CD14-positive monocyte (primary cell): ENCODE results near the gene ZDHHC11. TPM values are rescaled to one million over a fixed set of nuclear protein-coding genes. Genes with fewer than 3 reads are reported as not detected.
"Not testable (repeated sequence)": the region's sequence is repeated elsewhere in the genome, so short reads cannot be mapped to it uniquely, and the experiment has no call there.

Experiments
- DNase-seq, 3 donors: peaks; one replicate each; pipeline ENCODE4 v3.0.0-alpha.2; 2011 to 2022
- H2AFZ ChIP-seq: 2 replicates; pipeline ENCODE4 v1.6.0; 2012; ENCODE audit warnings: mild to moderate bottlenecking, low read depth, low read length, inconsistent platforms; ENCODE audit not compliant: insufficient read depth, poor library complexity, severe bottlenecking
- H3K27ac ChIP-seq, 2 donors: 1 replicate in 1 of 2; 2 replicates in 1 of 2; pipeline ENCODE4 v1.5.1; 2012 to 2013; ENCODE audit warnings: low read length in 2 of 2, control low read depth in 1 of 2, inconsistent platforms in 1 of 2, low read depth in 1 of 2, mild to moderate bottlenecking in 1 of 2
- H3K27me3 ChIP-seq, 2 donors: one replicate each; pipeline versions ENCODE4 v1.6.0 to v1.6.1; 2011 to 2013; ENCODE audit warnings: low read length in 2 of 2; ENCODE audit not compliant: control insufficient read depth in 2 of 2, insufficient read depth in 2 of 2
- H3K36me3 ChIP-seq, 2 donors: replicated peaks in 1 of 2; 1 replicate in 1 of 2; 2 replicates in 1 of 2; pipeline versions ENCODE4 v1.5.1 to v1.6.1; 2012 to 2013; ENCODE audit warnings: low read length in 2 of 2, control low read depth in 1 of 2, inconsistent platforms in 1 of 2, mild to moderate bottlenecking in 1 of 2; ENCODE audit not compliant: insufficient read depth in 2 of 2, control insufficient read depth in 1 of 2
- H3K4me1 ChIP-seq, 2 donors: 1 replicate in 1 of 2; 2 replicates in 1 of 2; pipeline versions ENCODE4 v1.5.1 to v1.6.1; 2012 to 2013; ENCODE audit warnings: low read length in 2 of 2, control low read depth in 1 of 2, inconsistent platforms in 1 of 2, mild to moderate bottlenecking in 1 of 2, moderate library complexity in 1 of 2; ENCODE audit not compliant: insufficient read depth in 2 of 2, control insufficient read depth in 1 of 2
- H3K4me2 ChIP-seq: replicated peaks from 2 replicates; pipeline ENCODE3; 2012; ENCODE audit warnings: low read length, moderate library complexity, mild to moderate bottlenecking; ENCODE audit not compliant: poor library complexity, severe bottlenecking; ENCODE audit errors: extremely low read depth
- H3K4me3 ChIP-seq, 3 experiments: fragments of 200-600 bp in 1 of 3; sonication (generic) in 1 of 3; replicated peaks in 1 of 3; 1 replicate in 2 of 3; 2 replicates in 1 of 3; pipeline ENCODE4 v1.5.1; 2011 to 2013; ENCODE audit warnings: low read length in 3 of 3, mild to moderate bottlenecking in 3 of 3, control low read depth in 2 of 3, low read depth in 2 of 3, inconsistent platforms in 1 of 3, moderate library complexity in 1 of 3
- H3K79me2 ChIP-seq: 2 replicates; pipeline ENCODE4 v1.6.0; 2012; ENCODE audit warnings: mild to moderate bottlenecking, control low read depth, inconsistent platforms, low read length, moderate library complexity; ENCODE audit not compliant: insufficient read depth
- H3K9ac ChIP-seq: 2 replicates; pipeline ENCODE4 v1.6.0; 2017; ENCODE audit warnings: low read length, mild to moderate bottlenecking; ENCODE audit not compliant: insufficient read depth, poor library complexity, severe bottlenecking
- H3K9me3 ChIP-seq, 2 donors: replicated peaks in 1 of 2; 1 replicate in 1 of 2; 2 replicates in 1 of 2; pipeline versions ENCODE4 v1.5.1 to v1.6.1; 2012 to 2013; ENCODE audit warnings: low read length in 2 of 2, control low read depth in 1 of 2; ENCODE audit not compliant: control insufficient read depth in 1 of 2, insufficient read depth in 1 of 2
- H4K20me1 ChIP-seq: 2 replicates; pipeline ENCODE4 v1.6.0; 2012; ENCODE audit warnings: mild to moderate bottlenecking, low read length, control low read depth, moderate library complexity; ENCODE audit not compliant: insufficient read depth
- H3K27ac Mint-ChIP-seq, 7 donors: one replicate each; pipeline ENCODE4 v1.8.0; 2020; ENCODE audit warnings: mild to moderate bottlenecking in 7 of 7, mixed read lengths in 7 of 7, moderate library complexity in 6 of 7, inconsistent platforms in 2 of 7
- H3K27me3 Mint-ChIP-seq, 3 donors: one replicate each; pipeline ENCODE4 v1.8.0; 2021 to 2022; ENCODE audit warnings: low read depth in 3 of 3, mild to moderate bottlenecking in 3 of 3, mixed read lengths in 3 of 3, moderate library complexity in 3 of 3, inconsistent platforms in 1 of 3
- H3K36me3 Mint-ChIP-seq, 2 donors: one replicate each; pipeline ENCODE4 v1.8.0; 2020; ENCODE audit warnings: mixed read lengths in 2 of 2, inconsistent platforms in 1 of 2, mild to moderate bottlenecking in 1 of 2
- H3K4me1 Mint-ChIP-seq: one replicate; pipeline ENCODE4 v1.8.0; 2020; ENCODE audit warnings: mild to moderate bottlenecking, mixed read lengths
- H3K4me3 Mint-ChIP-seq, 2 donors: one replicate each; pipeline ENCODE4 v1.8.0; 2020; ENCODE audit warnings: mild to moderate bottlenecking in 2 of 2, mixed read lengths in 2 of 2, moderate library complexity in 1 of 2
- H3K9me3 Mint-ChIP-seq, 7 donors: one replicate each; pipeline ENCODE4 v1.8.0; 2020 to 2022; ENCODE audit warnings: mixed read lengths in 7 of 7, mild to moderate bottlenecking in 6 of 7, moderate library complexity in 6 of 7, inconsistent platforms in 2 of 7
- whole genome bisulfite sequencing: methylation state at CpG from one replicate; pipeline ENCODE4 v1.1.5; 2013; ENCODE audit warnings: missing lambda C conversion rate; ENCODE audit not compliant: insufficient coverage; 5-methylcytosine and 5-hydroxymethylcytosine counted together
- intact Hi-C, 2 donors: fragments of 100-400 bp; cut with micrococcal nuclease; formaldehyde crosslinking; loops; one replicate each; pipeline versions ENCODE4 v1.15.0 to v1.15.1; 2023
- polyA plus RNA-seq, 3 donors: library from polyadenylated mRNA; depleted of rRNA in 1 of 3; unstranded in 2 of 3; stranded (reverse) in 1 of 3; fragments of 300-500 nt in 2 of 3; fragments of >200 nt in 1 of 3; fragmentation: Illumina TruSeq in 2 of 3; gene quantifications; 1 replicate in 2 of 3; 2 replicates in 1 of 3; pipeline ENCODE4 v1.2.3, GENCODE V29; 2012 to 2021

Gene ZDHHC11
- polyA plus RNA-seq, 3 donors: 1.8 TPM; not detected in 2

DNA sequence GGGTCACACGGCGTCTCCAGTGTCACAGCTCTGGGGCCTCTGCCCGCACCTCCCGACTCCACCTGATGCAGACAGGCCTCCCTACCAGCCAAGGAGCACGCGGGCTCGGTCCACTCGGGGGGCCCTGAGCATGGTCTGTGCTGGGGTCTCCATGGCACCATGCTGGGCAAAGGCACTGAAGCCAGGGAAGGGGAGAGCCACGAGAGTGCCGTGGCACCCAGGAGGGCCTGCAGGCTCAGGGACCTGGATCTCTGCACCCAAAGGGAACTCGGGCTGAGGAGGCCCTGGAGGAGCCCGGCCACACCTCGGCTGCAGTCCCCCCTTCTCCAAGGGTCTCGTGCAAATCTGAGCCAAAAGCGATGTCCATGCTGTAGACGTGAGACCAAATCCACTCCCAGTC is 6.4 kb downstream of the ZDHHC11 start:
- H3K4me2 ChIP-seq, H3K4me3 ChIP-seq, H3K4me3 Mint-ChIP-seq, H4K20me1 ChIP-seq, H3K79me2 ChIP-seq, H3K9ac ChIP-seq, H3K27ac ChIP-seq, H3K4me1 Mint-ChIP-seq, H3K4me1 ChIP-seq, H3K27me3 ChIP-seq, H3K9me3 ChIP-seq, H2AFZ ChIP-seq, H3K36me3 ChIP-seq, H3K36me3 Mint-ChIP-seq, H3K27ac Mint-ChIP-seq, H3K9me3 Mint-ChIP-seq, DNase-seq, H3K27me3 Mint-ChIP-seq: not testable (repeated sequence)
- WGBS: 97% methylated on average over 14 of the region's 16 CpGs
- intact Hi-C loops: loop anchor here in 1 of 2 donors (5.0 kb wide), 1 partner anchor 82 kb away; no protein-coding TSS in a partner anchor

DNA sequence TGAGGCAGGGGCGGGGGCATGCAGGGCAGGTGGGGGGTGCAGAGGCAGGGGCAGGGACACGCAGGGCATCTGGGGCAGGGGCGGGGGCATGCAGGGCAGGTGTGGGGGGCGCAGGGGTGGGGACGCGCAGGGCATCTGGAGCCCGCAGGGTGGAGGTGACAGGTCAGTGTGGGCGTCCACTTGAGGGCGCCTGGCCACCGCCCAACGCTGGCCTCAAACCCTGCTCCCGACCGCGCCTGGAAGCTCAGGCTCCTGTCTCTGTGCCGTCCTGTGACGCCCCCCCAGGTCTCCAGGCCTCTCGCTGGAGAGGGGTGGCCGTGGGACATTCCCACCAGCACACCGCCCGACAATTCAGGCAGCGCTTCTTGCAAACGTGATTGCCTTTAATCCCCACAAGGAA is 6.9 kb downstream of the ZDHHC11 start:
- not testable (repeated sequence) for H3K9ac ChIP-seq, H4K20me1 ChIP-seq, H3K9me3 ChIP-seq, H3K4me2 ChIP-seq, H3K4me1 ChIP-seq, H3K9me3 Mint-ChIP-seq, H3K27me3 Mint-ChIP-seq, H2AFZ ChIP-seq, H3K4me3 ChIP-seq, H3K79me2 ChIP-seq, H3K4me3 Mint-ChIP-seq, H3K4me1 Mint-ChIP-seq, H3K27me3 ChIP-seq, H3K36me3 Mint-ChIP-seq, H3K27ac Mint-ChIP-seq, H3K36me3 ChIP-seq, DNase-seq, H3K27ac ChIP-seq
- 75% methylated on average over 15 of the region's 22 CpGs for WGBS
- intact Hi-C loops: loop anchor here in 1 of 2 donors (5.0 kb wide), 1 partner anchor 82 kb away; no protein-coding TSS in a partner anchor

DNA sequence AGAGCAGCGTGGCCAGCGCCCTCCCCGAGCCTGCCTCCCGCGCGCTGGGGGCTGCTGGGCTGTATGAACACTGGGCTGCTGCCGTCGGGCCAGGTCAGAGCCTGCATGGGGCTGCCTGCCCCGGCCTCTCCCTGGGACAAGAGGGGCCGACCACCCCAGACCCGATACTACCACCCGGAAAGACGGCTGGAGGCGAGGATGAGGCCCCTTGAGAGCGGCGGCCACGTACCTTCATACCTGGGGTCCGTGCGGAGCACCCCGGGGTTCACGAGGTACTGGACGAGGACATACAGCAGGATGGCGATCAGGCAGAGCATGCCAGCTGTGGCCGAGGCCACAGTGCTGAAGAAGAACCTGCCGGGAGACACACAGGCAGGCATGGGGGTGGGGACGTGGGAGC is 7.4 kb downstream of the ZDHHC11 start:
- not testable (repeated sequence) for H3K4me2 ChIP-seq, H3K9ac ChIP-seq, H4K20me1 ChIP-seq, H3K27ac ChIP-seq, H3K9me3 ChIP-seq, H3K36me3 Mint-ChIP-seq, H3K4me1 Mint-ChIP-seq, H3K27me3 ChIP-seq, H3K36me3 ChIP-seq, H2AFZ ChIP-seq, H3K27ac Mint-ChIP-seq, H3K79me2 ChIP-seq, H3K9me3 Mint-ChIP-seq, H3K4me3 ChIP-seq, H3K27me3 Mint-ChIP-seq, H3K4me1 ChIP-seq, H3K4me3 Mint-ChIP-seq, DNase-seq
- no CpG with 5 or more reads among the region's 26 CpGs for WGBS
- intact Hi-C loops: loop anchor here in 1 of 2 donors (5.0 kb wide), 1 partner anchor 81 kb away; no protein-coding TSS in a partner anchor

DNA sequence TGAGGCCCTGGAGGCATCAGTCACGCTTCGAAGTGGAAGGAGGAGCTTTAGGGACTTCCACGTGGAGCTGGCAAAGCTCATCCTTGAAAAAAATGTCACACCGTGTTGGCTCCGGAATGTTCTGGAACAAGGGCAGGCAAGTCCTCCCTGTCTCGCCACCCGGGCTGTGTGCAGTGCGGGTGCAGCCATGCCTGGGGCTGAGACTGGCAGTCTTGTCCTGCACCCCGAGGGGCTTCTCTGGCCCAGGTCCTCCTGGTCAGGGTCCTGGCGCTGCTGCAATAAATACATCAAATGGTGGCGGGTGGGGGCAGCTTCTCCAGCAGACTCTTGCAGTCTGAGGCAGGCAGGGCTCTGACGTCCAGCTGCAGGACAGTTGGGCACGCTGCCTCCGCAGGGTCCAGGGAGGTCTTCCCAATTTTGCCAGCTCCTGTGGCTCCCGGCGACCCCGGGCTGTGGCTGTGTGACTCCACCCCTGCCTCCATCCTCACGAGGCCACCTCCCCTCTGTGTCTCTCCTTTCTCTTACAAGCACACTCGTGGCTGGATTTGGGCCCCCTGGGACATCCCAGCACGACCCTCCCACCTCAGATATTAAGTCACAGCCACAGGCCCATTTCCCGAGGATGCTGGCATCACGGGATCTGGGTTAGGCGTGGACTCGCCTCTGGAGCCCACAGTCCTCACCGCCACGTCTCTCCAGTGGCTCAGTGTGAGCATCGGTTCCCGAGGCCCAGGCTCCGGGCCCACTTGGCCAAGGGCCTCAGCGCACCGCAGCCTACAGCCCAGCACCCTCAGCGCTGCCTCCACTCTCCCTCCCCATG is 8.2 kb downstream of the ZDHHC11 start:
- not testable (repeated sequence) for H3K79me2 ChIP-seq, H2AFZ ChIP-seq, H3K4me2 ChIP-seq, DNase-seq, H3K4me3 ChIP-seq, H3K4me1 ChIP-seq, H3K4me1 Mint-ChIP-seq, H3K4me3 Mint-ChIP-seq, H3K9me3 ChIP-seq, H3K36me3 ChIP-seq, H3K27me3 ChIP-seq, H3K27me3 Mint-ChIP-seq, H3K27ac Mint-ChIP-seq, H3K9ac ChIP-seq, H3K27ac ChIP-seq, H3K36me3 Mint-ChIP-seq, H3K9me3 Mint-ChIP-seq, H4K20me1 ChIP-seq
- intact Hi-C loops: loop anchor here in 1 of 2 donors (5.0 kb wide), 1 partner anchor 80 kb away; no protein-coding TSS in a partner anchor
- WGBS: 93% methylated on average over 19 of the region's 32 CpGs
